ENCODE measurements around the gene ABCC1.

- TF ChIP-seq CTCF (IDR thresholded peaks at IDR 0.05; ENCODE audit: low read depth, low read length), result no peak
- no peak for TF ChIP-seq EZH2phosphoT487 (IDR thresholded peaks at IDR 0.05; ENCODE audit: low read depth)
These were observed 149.9 kb downstream of the ABCC1 start for GRCh38 chr16:16099320-16099719.
